WTC11 (cell line): ENCODE results near the gene RABEP1. TPM values are rescaled to one million over a fixed set of nuclear protein-coding genes. Genes with fewer than 3 reads are reported as not detected.

Source experiments
- ATAC-seq: fragments of 200-7000 bp; cut with Tn5 transposase; 2 replicates; pipeline ENCODE4 v1.10.0; 2021; ENCODE audit warnings: mild to moderate bottlenecking, moderate library complexity
- CTCF ChIA-PET: fragments of 300-600 bp; sonication (Branson Sonifier 250); formaldehyde crosslinking; loops from one replicate; lab custom pipeline; 2021; ENCODE audit warnings: antibody characterized with exemption; lab: Charles Lee
- POLR2A ChIA-PET: fragments of 350-600 bp; sonication (Branson Sonifier 250); formaldehyde crosslinking; loops from one replicate; lab custom pipeline; 2021; ENCODE audit warnings: antibody characterized with exemption; lab: Charles Lee
- DNase-seq: peaks from one replicate; pipeline ENCODE4 v3.0.0; 2021; ENCODE audit warnings: low spot score
- H3K27ac Mint-ChIP-seq: 2 replicates; pipeline ENCODE4 v1.8.0; 2021; ENCODE audit warnings: mixed read lengths
- H3K27me3 Mint-ChIP-seq: 2 replicates; pipeline ENCODE4 v1.8.0; 2021; ENCODE audit warnings: low read depth, mild to moderate bottlenecking, moderate library complexity, mixed read lengths
- H3K36me3 Mint-ChIP-seq: 2 replicates; pipeline ENCODE4 v1.8.0; 2021; ENCODE audit warnings: mixed read lengths
- H3K4me1 Mint-ChIP-seq: 2 replicates; pipeline ENCODE4 v1.8.0; 2022; ENCODE audit warnings: mixed read lengths
- H3K4me3 Mint-ChIP-seq: 2 replicates; pipeline ENCODE4 v1.8.0; 2021; ENCODE audit warnings: mild to moderate bottlenecking, moderate library complexity, mixed read lengths
- H3K9me3 Mint-ChIP-seq: 2 replicates; pipeline ENCODE4 v1.8.0; 2021; ENCODE audit warnings: mixed read lengths
- CREM ChIP-seq: sonication (generic); formaldehyde crosslinking; IDR thresholded peaks from 2 replicates; pipeline ENCODE4 v1.8.1; 2022; ENCODE audit warnings: mild to moderate bottlenecking, missing genetic modification reagents, moderate library complexity
- ELF4 ChIP-seq: sonication (generic); formaldehyde crosslinking; IDR thresholded peaks from 2 replicates; pipeline ENCODE4 v1.8.1; 2022; ENCODE audit warnings: low read depth, mild to moderate bottlenecking, moderate library complexity, missing genetic modification reagents
- ETV6 ChIP-seq: sonication (generic); formaldehyde crosslinking; IDR thresholded peaks from 2 replicates; pipeline ENCODE4 v1.8.1; 2022; ENCODE audit warnings: mild to moderate bottlenecking, missing genetic modification reagents
- FOXP1 ChIP-seq: sonication (generic); formaldehyde crosslinking; IDR thresholded peaks from 2 replicates; pipeline ENCODE4 v1.8.0; 2022; ENCODE audit warnings: missing genetic modification reagents, mild to moderate bottlenecking, moderate library complexity, borderline replicate concordance
- FOXP4 ChIP-seq: sonication (generic); formaldehyde crosslinking; IDR thresholded peaks from 2 replicates; pipeline ENCODE4 v1.8.0; 2022; ENCODE audit warnings: mild to moderate bottlenecking, missing genetic modification reagents
- GRHL2 ChIP-seq: fragments of 250-450 bp; sonication (Bioruptor Pico); IDR thresholded peaks from 2 replicates; pipeline ENCODE4 v1.8.0; 2022; ENCODE audit warnings: mild to moderate bottlenecking, moderate library complexity; ENCODE audit not compliant: insufficient replicate concordance, severe bottlenecking
- HMGA2 ChIP-seq: fragments of 250-450 bp; sonication (Bioruptor Pico); IDR thresholded peaks from 2 replicates; pipeline ENCODE4 v1.4.0; 2021; ENCODE audit warnings: mild to moderate bottlenecking, moderate library complexity
- NR1H2 ChIP-seq: sonication (generic); formaldehyde crosslinking; IDR thresholded peaks from 2 replicates; pipeline ENCODE4 v1.9.0; 2021; ENCODE audit warnings: mild to moderate bottlenecking, moderate library complexity, missing genetic modification reagents
- RELA ChIP-seq: sonication (generic); formaldehyde crosslinking; IDR thresholded peaks from 2 replicates; pipeline ENCODE4 v1.8.1; 2022; ENCODE audit warnings: missing genetic modification reagents, mild to moderate bottlenecking, borderline replicate concordance
- SOX15 ChIP-seq: fragments of 250-450 bp; sonication (Bioruptor Pico); IDR thresholded peaks from 2 replicates; pipeline ENCODE4 v1.9.0; 2021; ENCODE audit warnings: mild to moderate bottlenecking
- TCF7 ChIP-seq: sonication (generic); formaldehyde crosslinking; IDR thresholded peaks from 2 replicates; pipeline ENCODE4 v1.8.0; 2022; ENCODE audit warnings: mild to moderate bottlenecking, low read depth, missing genetic modification reagents, moderate library complexity
- ZNF263 ChIP-seq: sonication (generic); formaldehyde crosslinking; IDR thresholded peaks from 2 replicates; pipeline ENCODE4 v1.8.1; 2022; ENCODE audit warnings: low read depth, mild to moderate bottlenecking, moderate library complexity, missing genetic modification reagents
- ZNF317 ChIP-seq: sonication (generic); formaldehyde crosslinking; IDR thresholded peaks from 2 replicates; pipeline ENCODE4 v1.8.1; 2023; ENCODE audit warnings: low read depth, mild to moderate bottlenecking, moderate library complexity, missing genetic modification reagents, borderline replicate concordance
- total RNA-seq: library from RNA; stranded (reverse); gene quantifications from 3 replicates; pipeline ENCODE4 v1.2.3, GENCODE V29; 2021
- TF ChIP-seq, protein P1 (sequence below): sonication (generic); formaldehyde crosslinking; IDR thresholded peaks from 2 replicates; pipeline ENCODE4 v1.8.1; 2023; ENCODE audit warnings: mild to moderate bottlenecking, missing genetic modification reagents, moderate library complexity
- TF ChIP-seq, protein P2 (sequence below): sonication (generic); formaldehyde crosslinking; IDR thresholded peaks from 2 replicates; pipeline ENCODE4 v1.8.0; 2022; ENCODE audit warnings: mild to moderate bottlenecking, missing genetic modification reagents
- TF ChIP-seq, protein P3 (sequence below): sonication (generic); formaldehyde crosslinking; IDR thresholded peaks from 2 replicates; pipeline ENCODE4 v1.8.0; 2022; ENCODE audit warnings: mild to moderate bottlenecking, missing genetic modification reagents
- TF ChIP-seq, protein P4 (sequence below): sonication (generic); formaldehyde crosslinking; IDR thresholded peaks from 2 replicates; pipeline ENCODE4 v1.8.0; 2023; ENCODE audit warnings: missing genetic modification reagents, mild to moderate bottlenecking, borderline replicate concordance
- TF ChIP-seq, protein P5 (sequence below): sonication (generic); formaldehyde crosslinking; IDR thresholded peaks from 2 replicates; pipeline ENCODE4 v1.8.1; 2023; ENCODE audit warnings: mild to moderate bottlenecking, moderate library complexity, missing genetic modification reagents
- TF ChIP-seq, protein P6 (sequence below): sonication (generic); formaldehyde crosslinking; IDR thresholded peaks from 2 replicates; pipeline ENCODE4 v1.8.1; 2022; ENCODE audit warnings: mild to moderate bottlenecking, moderate library complexity, missing genetic modification reagents

The RABEP1 gene
- total RNA-seq, 1 experiment from 2014 or later: 40.9 TPM

DNA sequence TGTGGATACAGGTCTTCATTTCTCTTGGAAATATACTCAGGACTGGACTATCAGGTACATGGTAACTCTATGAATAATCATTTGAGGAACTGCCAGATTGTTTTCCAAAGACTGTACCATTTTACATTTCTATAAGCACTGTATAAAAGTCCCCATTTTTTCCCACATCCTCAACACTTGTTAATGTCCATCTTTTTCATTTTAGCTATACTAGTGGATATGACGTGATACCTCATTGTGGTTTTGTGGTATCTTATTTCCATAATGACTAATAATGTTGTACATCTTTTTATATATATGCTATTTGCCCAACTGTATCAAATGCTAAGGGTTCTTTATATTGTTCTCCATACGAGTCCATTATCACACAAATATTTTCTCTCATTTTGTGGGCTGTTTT, 114.5 kb downstream of the RABEP1 start (continued):
- TF ChIP-seq TCF7: no peak
- TF ChIP-seq, protein P1, sequence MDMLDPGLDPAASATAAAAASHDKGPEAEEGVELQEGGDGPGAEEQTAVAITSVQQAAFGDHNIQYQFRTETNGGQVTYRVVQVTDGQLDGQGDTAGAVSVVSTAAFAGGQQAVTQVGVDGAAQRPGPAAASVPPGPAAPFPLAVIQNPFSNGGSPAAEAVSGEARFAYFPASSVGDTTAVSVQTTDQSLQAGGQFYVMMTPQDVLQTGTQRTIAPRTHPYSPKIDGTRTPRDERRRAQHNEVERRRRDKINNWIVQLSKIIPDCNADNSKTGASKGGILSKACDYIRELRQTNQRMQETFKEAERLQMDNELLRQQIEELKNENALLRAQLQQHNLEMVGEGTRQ (CRISPR knock-in tag): no peak
- TF ChIP-seq, protein P2, sequence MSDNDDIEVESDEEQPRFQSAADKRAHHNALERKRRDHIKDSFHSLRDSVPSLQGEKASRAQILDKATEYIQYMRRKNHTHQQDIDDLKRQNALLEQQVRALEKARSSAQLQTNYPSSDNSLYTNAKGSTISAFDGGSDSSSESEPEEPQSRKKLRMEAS: no peak
- TF ChIP-seq, all 79 proteins: peak for 0

DNA sequence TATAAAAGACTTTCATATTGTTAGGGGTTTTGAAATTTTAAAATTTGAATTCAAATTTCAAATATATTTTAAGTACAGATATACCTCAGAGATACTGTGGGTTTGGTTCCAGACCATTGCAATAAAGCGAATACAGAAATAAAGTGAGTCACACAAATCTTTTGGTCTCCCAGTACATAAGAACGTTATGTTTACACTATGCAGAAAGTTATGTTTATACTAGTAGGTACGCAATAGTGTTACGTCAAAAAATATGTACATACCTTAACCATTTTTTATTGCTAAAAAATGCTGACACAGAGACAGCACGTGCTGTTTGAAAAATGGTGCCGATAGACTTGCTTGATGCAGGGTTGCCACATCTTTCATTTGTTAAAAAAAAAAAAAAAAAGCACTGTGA, 117.7 kb downstream of the RABEP1 start:
- no peaks in the 10 kb centered on the region for H3K27me3 Mint-ChIP-seq
- POLR2A ChIA-PET: no interaction called here
- peaks cover 68% of the 10 kb centered on the region for H3K36me3 Mint-ChIP-seq
- H3K4me1 Mint-ChIP-seq: no peaks in the 10 kb centered on the region
- H3K4me3 Mint-ChIP-seq: no peak overlapping the region
- H3K9me3 Mint-ChIP-seq: no peaks in the 10 kb centered on the region
- ATAC-seq (no peak), DNase-seq (no peak)
- TF ChIP-seq FOXP4 (CRISPR knock-in tag): no peak
- no peak for TF ChIP-seq NR1H2 (CRISPR knock-in tag)
- TF ChIP-seq HMGA2 (CRISPR knock-in tag): no peak
- no peak for TF ChIP-seq SOX15 (CRISPR knock-in tag)
- TF ChIP-seq, protein P3, sequence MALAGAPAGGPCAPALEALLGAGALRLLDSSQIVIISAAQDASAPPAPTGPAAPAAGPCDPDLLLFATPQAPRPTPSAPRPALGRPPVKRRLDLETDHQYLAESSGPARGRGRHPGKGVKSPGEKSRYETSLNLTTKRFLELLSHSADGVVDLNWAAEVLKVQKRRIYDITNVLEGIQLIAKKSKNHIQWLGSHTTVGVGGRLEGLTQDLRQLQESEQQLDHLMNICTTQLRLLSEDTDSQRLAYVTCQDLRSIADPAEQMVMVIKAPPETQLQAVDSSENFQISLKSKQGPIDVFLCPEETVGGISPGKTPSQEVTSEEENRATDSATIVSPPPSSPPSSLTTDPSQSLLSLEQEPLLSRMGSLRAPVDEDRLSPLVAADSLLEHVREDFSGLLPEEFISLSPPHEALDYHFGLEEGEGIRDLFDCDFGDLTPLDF: no peak
- TF ChIP-seq, protein P4, sequence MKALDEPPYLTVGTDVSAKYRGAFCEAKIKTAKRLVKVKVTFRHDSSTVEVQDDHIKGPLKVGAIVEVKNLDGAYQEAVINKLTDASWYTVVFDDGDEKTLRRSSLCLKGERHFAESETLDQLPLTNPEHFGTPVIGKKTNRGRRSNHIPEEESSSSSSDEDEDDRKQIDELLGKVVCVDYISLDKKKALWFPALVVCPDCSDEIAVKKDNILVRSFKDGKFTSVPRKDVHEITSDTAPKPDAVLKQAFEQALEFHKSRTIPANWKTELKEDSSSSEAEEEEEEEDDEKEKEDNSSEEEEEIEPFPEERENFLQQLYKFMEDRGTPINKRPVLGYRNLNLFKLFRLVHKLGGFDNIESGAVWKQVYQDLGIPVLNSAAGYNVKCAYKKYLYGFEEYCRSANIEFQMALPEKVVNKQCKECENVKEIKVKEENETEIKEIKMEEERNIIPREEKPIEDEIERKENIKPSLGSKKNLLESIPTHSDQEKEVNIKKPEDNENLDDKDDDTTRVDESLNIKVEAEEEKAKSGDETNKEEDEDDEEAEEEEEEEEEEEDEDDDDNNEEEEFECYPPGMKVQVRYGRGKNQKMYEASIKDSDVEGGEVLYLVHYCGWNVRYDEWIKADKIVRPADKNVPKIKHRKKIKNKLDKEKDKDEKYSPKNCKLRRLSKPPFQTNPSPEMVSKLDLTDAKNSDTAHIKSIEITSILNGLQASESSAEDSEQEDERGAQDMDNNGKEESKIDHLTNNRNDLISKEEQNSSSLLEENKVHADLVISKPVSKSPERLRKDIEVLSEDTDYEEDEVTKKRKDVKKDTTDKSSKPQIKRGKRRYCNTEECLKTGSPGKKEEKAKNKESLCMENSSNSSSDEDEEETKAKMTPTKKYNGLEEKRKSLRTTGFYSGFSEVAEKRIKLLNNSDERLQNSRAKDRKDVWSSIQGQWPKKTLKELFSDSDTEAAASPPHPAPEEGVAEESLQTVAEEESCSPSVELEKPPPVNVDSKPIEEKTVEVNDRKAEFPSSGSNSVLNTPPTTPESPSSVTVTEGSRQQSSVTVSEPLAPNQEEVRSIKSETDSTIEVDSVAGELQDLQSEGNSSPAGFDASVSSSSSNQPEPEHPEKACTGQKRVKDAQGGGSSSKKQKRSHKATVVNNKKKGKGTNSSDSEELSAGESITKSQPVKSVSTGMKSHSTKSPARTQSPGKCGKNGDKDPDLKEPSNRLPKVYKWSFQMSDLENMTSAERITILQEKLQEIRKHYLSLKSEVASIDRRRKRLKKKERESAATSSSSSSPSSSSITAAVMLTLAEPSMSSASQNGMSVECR (CRISPR knock-in tag): no peak
- no peak for TF ChIP-seq ZNF317
- TF ChIP-seq RELA (CRISPR knock-in tag): no peak
- no peak for TF ChIP-seq ETV6 (CRISPR knock-in tag)
- no peak for TF ChIP-seq FOXP1
- H3K27ac Mint-ChIP-seq: no peak overlapping the region
- CTCF ChIA-PET: no interaction called here

GRCh38 chr17:5405400-5405799, 123.3 kb downstream of the RABEP1 start:
- Mint-ChIP-seq H3K27ac (no peak overlapping the region), H3K4me1 (no peaks in the 10 kb centered on the region), H3K9me3 (no peaks in the 10 kb centered on the region), H3K36me3 (peaks cover 37% of the 10 kb centered on the region), H3K27me3 (no peaks in the 10 kb centered on the region), H3K4me3 (no peak overlapping the region)
- no peak for TF ChIP-seq ZNF263 (CRISPR knock-in tag)
- TF ChIP-seq, protein P5, sequence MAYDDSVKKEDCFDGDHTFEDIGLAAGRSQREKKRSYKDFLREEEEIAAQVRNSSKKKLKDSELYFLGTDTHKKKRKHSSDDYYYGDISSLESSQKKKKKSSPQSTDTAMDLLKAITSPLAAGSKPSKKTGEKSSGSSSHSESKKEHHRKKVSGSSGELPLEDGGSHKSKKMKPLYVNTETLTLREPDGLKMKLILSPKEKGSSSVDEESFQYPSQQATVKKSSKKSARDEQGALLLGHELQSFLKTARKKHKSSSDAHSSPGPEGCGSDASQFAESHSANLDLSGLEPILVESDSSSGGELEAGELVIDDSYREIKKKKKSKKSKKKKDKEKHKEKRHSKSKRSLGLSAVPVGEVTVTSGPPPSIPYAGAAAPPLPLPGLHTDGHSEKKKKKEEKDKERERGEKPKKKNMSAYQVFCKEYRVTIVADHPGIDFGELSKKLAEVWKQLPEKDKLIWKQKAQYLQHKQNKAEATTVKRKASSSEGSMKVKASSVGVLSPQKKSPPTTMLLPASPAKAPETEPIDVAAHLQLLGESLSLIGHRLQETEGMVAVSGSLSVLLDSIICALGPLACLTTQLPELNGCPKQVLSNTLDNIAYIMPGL (CRISPR knock-in tag): no peak
- no peak for TF ChIP-seq GRHL2 (CRISPR knock-in tag)
- TF ChIP-seq, protein P6, sequence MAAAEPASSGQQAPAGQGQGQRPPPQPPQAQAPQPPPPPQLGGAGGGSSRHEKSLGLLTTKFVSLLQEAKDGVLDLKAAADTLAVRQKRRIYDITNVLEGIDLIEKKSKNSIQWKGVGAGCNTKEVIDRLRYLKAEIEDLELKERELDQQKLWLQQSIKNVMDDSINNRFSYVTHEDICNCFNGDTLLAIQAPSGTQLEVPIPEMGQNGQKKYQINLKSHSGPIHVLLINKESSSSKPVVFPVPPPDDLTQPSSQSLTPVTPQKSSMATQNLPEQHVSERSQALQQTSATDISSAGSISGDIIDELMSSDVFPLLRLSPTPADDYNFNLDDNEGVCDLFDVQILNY: no peak
- TF ChIP-seq ELF4 (CRISPR knock-in tag): no peak
- TF ChIP-seq CREM (CRISPR knock-in tag): no peak
- ChIA-PET CTCF (interaction anchor here (1.4 kb wide), 1 partner anchor 34 kb away, joined by 5 read pairs; the partner anchor contains the start of gene C1QBP), POLR2A (no interaction called here)
- ATAC-seq (no peak), DNase-seq (no peak)
